ENCODE data around the gene RAPGEF3.
A peak's percentile ranks its signal among the peaks of the same experiment; 100 is the strongest.

Gene RAPGEF3, protein sequence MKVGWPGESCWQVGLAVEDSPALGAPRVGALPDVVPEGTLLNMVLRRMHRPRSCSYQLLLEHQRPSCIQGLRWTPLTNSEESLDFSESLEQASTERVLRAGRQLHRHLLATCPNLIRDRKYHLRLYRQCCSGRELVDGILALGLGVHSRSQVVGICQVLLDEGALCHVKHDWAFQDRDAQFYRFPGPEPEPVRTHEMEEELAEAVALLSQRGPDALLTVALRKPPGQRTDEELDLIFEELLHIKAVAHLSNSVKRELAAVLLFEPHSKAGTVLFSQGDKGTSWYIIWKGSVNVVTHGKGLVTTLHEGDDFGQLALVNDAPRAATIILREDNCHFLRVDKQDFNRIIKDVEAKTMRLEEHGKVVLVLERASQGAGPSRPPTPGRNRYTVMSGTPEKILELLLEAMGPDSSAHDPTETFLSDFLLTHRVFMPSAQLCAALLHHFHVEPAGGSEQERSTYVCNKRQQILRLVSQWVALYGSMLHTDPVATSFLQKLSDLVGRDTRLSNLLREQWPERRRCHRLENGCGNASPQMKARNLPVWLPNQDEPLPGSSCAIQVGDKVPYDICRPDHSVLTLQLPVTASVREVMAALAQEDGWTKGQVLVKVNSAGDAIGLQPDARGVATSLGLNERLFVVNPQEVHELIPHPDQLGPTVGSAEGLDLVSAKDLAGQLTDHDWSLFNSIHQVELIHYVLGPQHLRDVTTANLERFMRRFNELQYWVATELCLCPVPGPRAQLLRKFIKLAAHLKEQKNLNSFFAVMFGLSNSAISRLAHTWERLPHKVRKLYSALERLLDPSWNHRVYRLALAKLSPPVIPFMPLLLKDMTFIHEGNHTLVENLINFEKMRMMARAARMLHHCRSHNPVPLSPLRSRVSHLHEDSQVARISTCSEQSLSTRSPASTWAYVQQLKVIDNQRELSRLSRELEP

GRCh38 chr12:47758834-47759690 lies at the start of gene RAPGEF3:
Gene RAPGEF3, minus strand, starts transcription at chr12:47758880. Its CDS starts 324 bp downstream, at chr12:47758556.
- DNase-seq (ENCODE audit: extremely low read depth, low read depth), result no peak

DNA sequence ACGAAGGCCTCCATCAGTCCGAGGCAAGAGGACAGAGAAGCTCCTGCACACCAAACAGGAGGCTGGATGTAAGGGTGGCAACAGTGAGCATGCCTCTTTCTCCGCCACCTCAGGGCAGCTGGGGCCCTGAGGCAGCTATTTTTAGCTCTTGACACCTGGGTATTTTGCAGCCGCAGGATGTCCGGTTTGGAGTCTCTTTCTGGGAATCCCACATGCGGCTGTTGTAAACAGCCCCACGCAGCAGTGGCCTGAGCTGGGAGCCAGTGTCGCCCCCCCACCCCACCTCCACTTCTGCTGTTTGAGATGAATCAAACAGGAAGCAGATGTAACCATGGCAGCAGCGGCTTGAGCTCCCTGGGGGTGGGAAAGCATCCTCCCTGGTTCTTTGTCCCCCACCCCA lies 49.4 kb upstream of the RAPGEF3 start:
- TF ChIP-seq CTCF (IDR thresholded peaks at IDR 0.05; ENCODE audit: low read depth, low read length), result no peak
- no peak for DNase-seq (ENCODE audit: extremely low read depth, low read depth)

More at GRCh38 chr12:47758834-47759690, at the start of gene RAPGEF3:
- peak; percentile 48 for TF ChIP-seq CTCF (IDR thresholded peaks at IDR 0.05; ENCODE audit: low read depth, low read length)

- no peak for TF ChIP-seq CTCF (IDR thresholded peaks at IDR 0.05; ENCODE audit: low read depth, low read length)
- no peak for DNase-seq (ENCODE audit: extremely low read depth, low read depth)
These were observed 48.7 kb upstream of the RAPGEF3 start for GRCh38 chr12:47807338-47807737.

- no peak for DNase-seq (ENCODE audit: extremely low read depth, low read depth)
- no peak for TF ChIP-seq CTCF (IDR thresholded peaks at IDR 0.05; ENCODE audit: low read depth, low read length)
These were observed 46.7 kb upstream of the RAPGEF3 start for GRCh38 chr12:47805417-47805816.

- TF ChIP-seq CTCF (IDR thresholded peaks at IDR 0.05; ENCODE audit: low read depth, low read length), result no peak
- DNase-seq (ENCODE audit: extremely low read depth, low read depth), result no peak
These were observed 45.5 kb upstream of the RAPGEF3 start for GRCh38 chr12:47804171-47804570.

- DNase-seq (ENCODE audit: extremely low read depth, low read depth), result no peak
- TF ChIP-seq CTCF (IDR thresholded peaks at IDR 0.05; ENCODE audit: low read depth, low read length), result no peak
These were observed 44.7 kb upstream of the RAPGEF3 start for GRCh38 chr12:47803191-47803875.
